ENCODE results near the gene UNC5CL.

- TF ChIP-seq CTCF (IDR thresholded peaks at IDR 0.05; ENCODE audit: insufficient read depth, low read length, poor library complexity, severe bottlenecking) = no peak
- TF ChIP-seq EZH2phosphoT487 (conservative IDR thresholded peaks at IDR 0.05; ENCODE audit: low read length) = no peak
These were observed 816 bp downstream of the UNC5CL start for GRCh38 chr6:41038205-41038604.

Measured in SU-DHL-6 (cell line).